Type B pancreatic cell (in vitro differentiated cells): Measurements from ENCODE around the gene AFAP1. TPM values are rescaled to one million over a fixed set of nuclear protein-coding genes. Genes with fewer than 3 reads are reported as not detected.
A peak's percentile ranks its signal among the peaks of the same experiment; 100 is the strongest.

ENCODE experiments used
- DNase-seq: peaks from one replicate; pipeline ENCODE4 v3.0.0; 2021; ENCODE audit warnings: mixed read lengths; ENCODE audit not compliant: unreplicated experiment; ENCODE audit errors: extremely low spot score
- H3K27ac Mint-ChIP-seq: 2 replicates; pipeline ENCODE4 v1.8.0; 2021; ENCODE audit warnings: mild to moderate bottlenecking, mixed read lengths
- H3K27me3 Mint-ChIP-seq: 2 replicates; pipeline ENCODE4 v1.8.0; 2021; ENCODE audit warnings: mixed read lengths
- H3K36me3 Mint-ChIP-seq: 2 replicates; pipeline ENCODE4 v1.8.0; 2021; ENCODE audit warnings: mixed read lengths
- H3K4me1 Mint-ChIP-seq: one replicate; pipeline ENCODE4 v1.8.0; 2021; ENCODE audit warnings: mixed read lengths; ENCODE audit not compliant: unreplicated experiment
- H3K4me3 Mint-ChIP-seq: 2 replicates; pipeline ENCODE4 v1.8.0; 2021; ENCODE audit warnings: mild to moderate bottlenecking, mixed read lengths
- H3K9me3 Mint-ChIP-seq: 2 replicates; pipeline ENCODE4 v1.8.0; 2021; ENCODE audit warnings: mixed read lengths
- CTCF ChIP-seq: fragments of 200-600 bp; sonication (generic); conservative IDR thresholded peaks from 2 replicates; pipeline ENCODE4 v1.5.0; 2021; ENCODE audit warnings: antibody characterized with exemption, mild to moderate bottlenecking
- total RNA-seq: library from RNA; stranded (reverse); gene quantifications from 2 replicates; pipeline ENCODE4 v1.2.1, GENCODE V29; 2021; ENCODE audit warnings: low replicate concordance

The AFAP1 gene
- total RNA-seq, 1 donor from 2014 or later: 36.6 TPM

GRCh38 chr4:7979652-7979968 lies 39.9 kb upstream of the AFAP1 start:
- TF ChIP-seq CTCF: no peak
- Mint-ChIP-seq H3K27ac (peak overlapping the region; percentile 76), H3K27me3 (no peaks in the 10 kb centered on the region), H3K9me3 (no peaks in the 10 kb centered on the region), H3K4me3 (no peak overlapping the region), H3K4me1 (peaks cover 12% of the 10 kb centered on the region), H3K36me3 (no peaks in the 10 kb centered on the region)
- DNase-seq: no peak

GRCh38 chr4:7978907-7979651 lies 39.4 kb upstream of the AFAP1 start:
- Mint-ChIP-seq H3K4me3 (peak overlapping the region; percentile 50), H3K9me3 (no peaks in the 10 kb centered on the region), H3K27me3 (no peaks in the 10 kb centered on the region), H3K4me1 (peaks cover 12% of the 10 kb centered on the region), H3K36me3 (no peaks in the 10 kb centered on the region), H3K27ac (peak overlapping the region; percentile 76)
- no peak for TF ChIP-seq CTCF
- no peak for DNase-seq

DNA sequence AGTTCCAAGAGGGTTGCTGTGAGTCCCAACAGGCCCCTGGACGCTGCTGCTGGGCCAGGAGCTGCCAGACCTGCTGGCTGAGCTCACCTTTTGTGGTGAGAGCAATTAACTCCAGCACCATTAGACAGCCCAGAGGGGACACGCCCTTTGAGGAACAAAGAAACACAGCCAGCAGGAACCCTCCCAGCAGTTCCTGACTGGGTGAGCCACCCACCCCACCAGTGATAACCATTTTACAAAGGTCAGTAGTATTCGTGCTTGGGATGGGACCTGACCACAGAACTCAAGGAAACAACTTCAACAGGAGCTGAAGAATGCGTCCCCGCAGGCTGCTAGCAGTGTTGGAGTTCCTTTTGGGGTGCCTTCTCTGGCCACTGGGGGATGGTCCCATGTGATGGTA lies 38.8 kb upstream of the AFAP1 start:
- no peak for DNase-seq
- Mint-ChIP-seq H3K4me1 (peaks cover 12% of the 10 kb centered on the region), H3K4me3 (no peak overlapping the region), H3K36me3 (no peaks in the 10 kb centered on the region), H3K27ac (peak overlapping the region; percentile 88), H3K27me3 (no peaks in the 10 kb centered on the region), H3K9me3 (no peaks in the 10 kb centered on the region)
- TF ChIP-seq CTCF: no peak

DNA sequence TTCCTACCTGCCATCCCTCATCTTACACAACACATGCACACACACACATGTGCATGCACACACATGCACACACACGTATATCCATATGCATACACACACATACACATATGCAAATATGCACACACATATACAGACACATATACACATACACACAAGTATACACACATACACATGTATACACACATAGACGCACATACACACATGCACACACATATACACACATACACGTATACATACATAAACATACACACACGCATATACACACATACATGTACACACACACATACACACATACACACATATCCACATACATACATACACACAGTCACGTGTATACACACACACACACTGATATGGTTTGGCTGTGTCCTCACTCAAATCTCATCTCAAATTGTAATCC lies 37.0 kb upstream of the AFAP1 start:
- H3K9me3 Mint-ChIP-seq: peaks cover 5% of the 10 kb centered on the region
- no peaks in the 10 kb centered on the region for H3K36me3 Mint-ChIP-seq
- H3K4me1 Mint-ChIP-seq: peaks cover 21% of the 10 kb centered on the region
- TF ChIP-seq CTCF: no peak
- no peaks in the 10 kb centered on the region for H3K27me3 Mint-ChIP-seq
- no peak overlapping the region for H3K27ac Mint-ChIP-seq
- H3K4me3 Mint-ChIP-seq: no peak overlapping the region
- no peak for DNase-seq

DNA sequence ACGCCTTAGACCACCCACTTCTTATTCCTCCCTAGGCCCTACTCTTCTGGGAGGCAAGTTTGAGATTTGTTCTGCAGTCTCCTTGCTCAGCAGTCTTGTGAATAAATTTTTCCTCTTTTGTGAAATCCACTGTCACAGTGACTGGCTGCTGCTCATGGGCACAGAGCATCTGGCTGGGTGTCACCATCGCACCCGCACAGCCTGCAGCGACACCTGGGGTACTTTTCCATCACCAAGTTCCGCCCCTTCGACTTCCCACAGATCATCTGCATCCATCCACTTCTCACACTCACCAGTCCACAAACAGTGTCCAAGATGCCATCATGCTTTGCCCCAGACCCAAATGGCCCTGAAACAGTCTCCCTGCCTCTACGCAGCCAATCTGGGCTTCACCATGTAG lies 36.4 kb upstream of the AFAP1 start:
- H3K9me3 Mint-ChIP-seq: peaks cover 5% of the 10 kb centered on the region
- H3K36me3 Mint-ChIP-seq: no peaks in the 10 kb centered on the region
- H3K4me1 Mint-ChIP-seq: peaks cover 16% of the 10 kb centered on the region
- H3K27me3 Mint-ChIP-seq: no peaks in the 10 kb centered on the region
- TF ChIP-seq CTCF: no peak
- H3K27ac Mint-ChIP-seq: no peak overlapping the region
- H3K4me3 Mint-ChIP-seq: no peak overlapping the region
- no peak for DNase-seq
